Mucosa of gallbladder (tissue), 1 donor: Measurements from ENCODE around the gene B9D1. TPM values are rescaled to one million over a fixed set of nuclear protein-coding genes. Genes with fewer than 3 reads are reported as not detected.

Experiments used
- DNase-seq: peaks from one replicate; pipeline ENCODE4 v3.0.0-alpha.2; 2020; ENCODE audit warnings: low spot score
- total RNA-seq: library from RNA; stranded (reverse); gene quantifications from one replicate; pipeline ENCODE4 v1.2.1, GENCODE V29; 2021
- donor health status: DM: no; HTN: no; CAD: no.

The B9D1 gene
- total RNA-seq, 1 donor from 2014 or later: 25.3 TPM

DNA sequence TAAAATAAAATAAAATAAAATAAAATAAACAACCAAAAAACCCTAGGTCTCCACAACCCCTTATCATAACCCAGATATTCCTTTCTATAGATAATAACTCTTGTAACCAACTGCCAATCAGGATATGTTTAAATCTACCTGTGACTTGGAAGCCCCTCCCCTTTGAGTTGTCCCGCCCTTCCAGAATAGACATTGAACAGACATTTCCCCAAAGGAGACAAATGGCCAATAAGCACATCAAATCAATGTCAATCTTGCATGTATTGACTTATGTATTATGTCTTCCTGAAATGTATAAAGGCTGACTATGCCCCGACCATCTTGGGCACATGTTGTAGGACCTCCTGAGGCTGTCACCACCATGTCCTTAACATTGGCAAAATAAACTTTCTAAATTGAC is 14.3 kb upstream of the B9D1 start:
- no peak for DNase-seq

DNA sequence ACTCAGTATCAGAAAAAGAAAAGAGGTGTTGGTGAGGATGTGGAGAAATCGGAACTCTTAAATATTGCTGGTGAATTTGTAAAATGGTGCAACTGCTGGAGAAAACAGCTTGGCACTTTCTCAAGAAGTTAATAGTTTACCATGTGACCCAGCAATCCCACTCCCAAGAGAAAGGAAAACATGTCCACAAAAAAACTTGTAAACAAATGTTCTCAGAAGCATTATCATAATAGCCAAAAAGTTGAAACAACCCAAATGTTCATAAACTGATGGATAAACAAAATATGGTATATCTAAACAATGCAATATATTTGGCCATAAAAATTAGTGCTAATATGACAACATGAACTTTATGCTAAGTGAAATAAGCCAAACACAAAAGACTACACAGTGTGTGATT is 13.2 kb upstream of the B9D1 start:
- DNase-seq: no peak

DNA sequence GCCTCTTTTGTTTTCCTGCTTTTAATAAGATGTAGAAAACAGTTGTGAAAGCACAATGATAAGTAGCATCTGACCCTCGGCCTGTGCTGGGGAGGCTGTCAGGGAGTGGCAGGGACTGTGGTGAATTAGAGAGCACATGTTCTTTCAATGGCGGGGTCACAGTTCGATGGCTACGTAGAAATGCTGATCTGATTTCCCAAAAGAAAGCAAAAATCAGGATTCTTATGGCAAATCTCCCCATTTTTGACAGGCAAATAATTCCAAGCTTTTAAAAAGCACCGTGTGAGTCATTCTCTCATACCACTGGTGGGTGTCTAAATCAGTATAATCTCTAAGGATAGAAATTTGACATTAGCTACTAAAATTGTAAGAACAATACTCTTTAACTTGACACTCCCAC is 11.6 kb upstream of the B9D1 start:
- no peak for DNase-seq

DNA sequence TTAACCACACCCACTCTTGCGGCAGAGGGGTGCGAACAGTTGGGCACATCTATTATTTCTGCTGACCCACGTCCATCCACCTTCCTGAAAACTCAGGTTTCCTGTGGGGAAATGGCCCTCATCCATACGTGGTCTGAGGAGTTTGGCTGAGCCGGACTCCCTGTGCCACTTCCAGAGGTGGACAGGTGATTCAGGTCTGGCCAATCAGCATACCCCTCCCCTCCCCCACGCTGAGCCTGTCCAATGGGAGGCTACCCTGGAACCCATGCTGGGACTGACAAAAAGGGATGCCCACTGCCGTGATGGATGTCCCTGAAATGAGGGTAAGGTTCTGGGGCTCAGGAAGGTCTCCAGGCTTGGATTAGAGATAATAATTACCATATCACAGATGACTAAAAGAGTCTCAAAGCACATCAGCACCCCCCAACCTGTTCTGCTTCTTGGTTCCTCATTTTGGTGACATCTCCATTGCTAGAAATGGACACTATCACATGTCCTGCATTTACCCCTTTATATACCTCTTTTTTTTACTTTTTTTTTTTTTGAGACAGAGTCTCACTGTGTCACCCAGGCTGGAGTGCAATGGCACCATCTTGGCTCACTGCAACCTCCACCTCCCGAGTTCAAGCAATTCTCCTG is 10.5 kb upstream of the B9D1 start:
- DNase-seq: no peak

DNA sequence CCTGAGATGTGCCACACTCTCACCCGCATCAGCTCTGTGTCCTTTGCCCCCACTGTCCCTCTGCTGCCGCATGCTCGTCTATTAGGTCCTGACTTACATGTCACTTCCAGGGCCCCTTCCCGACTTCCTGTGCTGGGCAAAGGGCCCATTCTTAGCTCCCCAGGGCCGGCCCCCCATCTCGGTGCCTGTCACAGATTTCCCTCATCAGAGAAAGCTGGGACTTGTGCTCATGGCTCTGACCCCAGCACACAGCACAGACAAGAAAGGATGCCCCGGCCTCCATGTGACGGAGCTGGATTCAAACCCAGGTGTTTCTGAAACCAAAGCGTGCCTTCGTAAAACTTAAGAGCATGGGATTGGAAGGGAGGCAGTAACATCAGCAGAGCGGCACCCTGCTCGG is 9.9 kb upstream of the B9D1 start:
- no peak for DNase-seq

DNA sequence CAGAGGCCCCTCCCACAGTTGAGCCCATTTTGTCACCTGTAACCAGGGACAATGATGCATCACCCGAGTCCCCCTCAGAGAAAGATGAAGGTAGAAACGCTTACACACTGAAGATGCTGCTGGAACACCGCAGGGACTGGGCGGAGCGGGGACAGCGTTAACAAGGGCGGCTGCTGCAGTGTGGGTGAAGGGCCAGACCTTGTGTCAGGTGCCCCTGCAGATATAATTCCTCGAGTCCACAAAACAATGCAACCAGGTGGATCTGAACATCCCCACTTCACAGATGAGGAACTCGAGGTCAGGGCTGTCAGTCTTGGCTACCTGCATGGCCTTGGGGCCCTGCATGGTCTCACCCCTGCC is 9.5 kb upstream of the B9D1 start:
- no peak for DNase-seq

DNA sequence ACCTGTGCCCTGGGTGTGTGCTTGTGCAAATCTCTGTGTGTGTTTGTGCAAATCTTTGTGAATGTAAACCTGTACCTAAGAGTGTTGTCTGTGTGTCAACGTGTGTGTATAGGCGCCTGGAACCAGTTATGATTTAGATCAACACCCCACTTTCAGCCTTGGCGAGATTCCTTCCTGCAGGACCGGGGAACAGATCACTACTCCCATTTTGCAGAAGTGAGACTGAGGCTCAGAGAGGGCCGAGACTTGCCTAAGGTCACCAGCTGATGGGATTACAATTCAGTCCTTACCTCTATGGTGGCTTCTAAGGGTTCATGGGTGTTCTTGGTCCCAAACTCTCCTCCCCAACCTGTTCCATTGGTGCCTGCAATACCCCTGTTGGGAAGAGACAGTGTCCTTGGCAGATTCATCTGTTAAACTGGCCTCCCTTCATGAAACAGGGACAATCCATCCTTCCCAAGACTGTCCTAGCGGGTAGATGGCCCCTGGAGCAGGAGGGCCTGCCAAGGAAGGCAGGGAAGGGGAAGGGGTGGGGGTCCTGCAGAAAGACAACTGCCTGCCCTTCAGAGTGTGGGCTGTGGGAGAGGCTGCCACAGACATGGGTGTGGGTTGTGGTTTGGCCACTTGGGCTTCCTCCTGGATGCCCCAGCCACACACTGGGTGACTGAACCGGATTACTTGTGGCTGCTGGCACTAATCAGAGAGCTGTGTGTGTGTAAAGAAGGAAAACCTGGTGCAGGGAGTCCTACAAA is 8.9 kb upstream of the B9D1 start:
- no peak for DNase-seq

DNA sequence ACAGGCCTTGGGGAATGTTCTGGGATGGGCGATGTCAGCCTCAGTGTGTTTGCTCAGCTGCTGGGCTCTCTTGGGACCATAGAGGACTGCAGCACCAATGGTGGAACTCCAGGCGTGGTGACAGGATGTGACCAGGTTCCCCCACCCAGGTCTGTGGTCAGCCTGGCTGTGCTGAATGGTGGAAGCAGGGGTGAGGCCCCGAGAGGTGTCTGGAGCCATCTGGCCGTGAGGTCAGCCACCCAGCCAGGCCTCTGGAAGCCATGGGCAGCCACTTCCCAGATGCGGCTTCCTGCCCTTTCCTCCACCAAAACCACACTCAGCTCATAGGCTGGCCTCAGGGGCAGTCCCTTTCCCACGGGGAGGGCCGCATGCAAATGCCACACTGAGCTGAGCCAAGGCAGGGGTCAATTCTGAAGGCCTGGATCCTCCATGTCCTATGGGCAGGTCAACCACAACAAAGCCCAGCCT is 8.0 kb upstream of the B9D1 start:
- no peak for DNase-seq

DNA sequence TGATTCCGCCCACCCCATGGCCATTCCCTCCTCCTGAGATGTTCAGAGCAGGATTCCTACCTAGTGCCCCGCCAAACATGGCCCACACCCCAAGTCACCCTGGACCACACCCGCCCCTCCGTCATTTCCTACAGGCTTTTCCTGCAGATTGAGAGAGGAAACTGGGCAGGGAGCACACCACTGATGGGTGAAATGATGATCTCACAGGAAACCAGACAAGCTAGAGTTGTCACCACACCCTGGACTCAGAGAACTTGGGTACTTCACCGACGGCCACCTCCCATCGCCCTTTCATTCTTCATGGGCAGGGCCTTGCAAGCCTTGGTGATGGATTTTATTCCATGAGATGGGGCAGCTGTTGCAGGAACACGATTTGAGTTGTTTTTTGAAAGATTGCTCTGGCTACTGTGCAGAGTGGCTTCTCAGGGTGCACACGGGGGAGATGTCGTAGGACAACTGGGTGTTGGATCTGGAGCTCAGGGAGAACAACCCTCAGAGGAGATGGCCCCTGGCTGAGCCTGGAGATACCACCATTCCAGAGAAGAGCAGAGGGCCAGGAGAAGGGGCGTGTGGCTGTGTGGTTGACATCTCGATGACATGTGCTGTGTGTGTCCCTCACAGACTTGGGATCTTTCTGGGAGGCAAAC is 7.4 kb upstream of the B9D1 start:
- no peak for DNase-seq

DNA sequence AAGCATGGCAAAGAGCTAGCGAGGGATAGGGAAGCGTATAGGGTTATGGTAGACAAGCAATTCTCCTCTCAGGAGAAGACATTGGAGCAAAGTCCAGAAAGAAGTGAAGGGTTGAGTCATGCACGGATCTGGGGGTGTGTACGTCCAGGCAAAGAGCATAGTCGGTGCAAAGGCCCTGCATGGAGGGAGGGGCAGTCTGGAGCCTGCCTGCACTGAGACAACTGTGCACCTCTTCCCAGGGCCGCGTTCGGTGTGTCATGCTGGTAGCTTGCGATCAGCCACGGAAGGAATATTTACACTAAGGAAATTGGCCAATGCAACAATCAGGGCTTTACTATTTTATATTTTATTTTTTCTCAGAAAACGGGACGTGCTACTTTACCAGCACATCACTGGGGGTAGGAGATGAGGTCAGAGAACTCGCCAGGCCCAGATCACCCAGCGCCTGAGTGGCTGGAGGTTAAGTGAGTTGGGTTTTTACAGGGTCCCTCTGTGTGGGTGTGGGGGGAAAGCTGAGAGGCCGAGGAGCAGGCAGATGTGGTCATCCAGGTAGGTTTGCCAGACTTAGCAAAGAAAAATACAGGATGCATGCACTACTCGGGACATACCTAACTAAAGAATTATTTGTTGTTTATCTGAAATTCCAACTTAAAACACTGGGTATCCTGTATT is 6.7 kb upstream of the B9D1 start:
- DNase-seq: no peak

DNA sequence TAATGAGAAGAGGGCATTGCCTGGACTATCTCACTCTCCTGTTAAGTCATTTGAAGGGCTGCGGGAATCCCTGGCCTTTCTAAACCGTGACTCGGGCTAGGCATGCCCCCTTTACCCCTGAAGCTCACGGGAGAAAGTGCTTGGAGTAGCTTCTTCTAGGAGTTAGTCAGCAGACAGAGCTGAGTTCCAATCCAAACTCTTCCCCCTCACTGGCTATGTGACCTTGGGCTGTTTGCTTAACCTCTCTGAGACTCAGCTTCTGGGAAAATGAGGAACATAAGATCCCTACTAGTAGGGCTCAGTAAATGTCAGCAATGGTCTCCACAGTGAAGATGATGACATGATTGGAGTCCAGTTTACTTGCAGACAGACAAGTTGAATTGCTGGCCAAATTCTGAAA is 5.7 kb upstream of the B9D1 start:
- no peak for DNase-seq

DNA sequence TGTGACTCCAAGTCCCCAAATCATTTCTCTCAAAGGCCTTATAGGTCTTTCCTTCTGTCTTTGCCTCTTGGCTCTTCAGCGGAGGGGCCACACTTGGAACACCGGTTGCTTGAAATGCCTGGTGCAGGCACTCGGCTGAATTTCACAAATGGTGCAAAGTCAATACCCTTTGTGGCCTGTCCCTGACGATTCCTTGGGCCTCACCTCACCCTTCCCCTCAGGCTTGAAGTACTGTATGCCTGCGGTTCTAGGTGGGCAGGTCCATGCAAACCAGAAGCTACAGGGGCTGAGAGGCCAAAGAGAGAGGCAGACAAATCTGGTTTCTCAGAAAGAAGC is 4.1 kb upstream of the B9D1 start:
- no peak for DNase-seq

DNA sequence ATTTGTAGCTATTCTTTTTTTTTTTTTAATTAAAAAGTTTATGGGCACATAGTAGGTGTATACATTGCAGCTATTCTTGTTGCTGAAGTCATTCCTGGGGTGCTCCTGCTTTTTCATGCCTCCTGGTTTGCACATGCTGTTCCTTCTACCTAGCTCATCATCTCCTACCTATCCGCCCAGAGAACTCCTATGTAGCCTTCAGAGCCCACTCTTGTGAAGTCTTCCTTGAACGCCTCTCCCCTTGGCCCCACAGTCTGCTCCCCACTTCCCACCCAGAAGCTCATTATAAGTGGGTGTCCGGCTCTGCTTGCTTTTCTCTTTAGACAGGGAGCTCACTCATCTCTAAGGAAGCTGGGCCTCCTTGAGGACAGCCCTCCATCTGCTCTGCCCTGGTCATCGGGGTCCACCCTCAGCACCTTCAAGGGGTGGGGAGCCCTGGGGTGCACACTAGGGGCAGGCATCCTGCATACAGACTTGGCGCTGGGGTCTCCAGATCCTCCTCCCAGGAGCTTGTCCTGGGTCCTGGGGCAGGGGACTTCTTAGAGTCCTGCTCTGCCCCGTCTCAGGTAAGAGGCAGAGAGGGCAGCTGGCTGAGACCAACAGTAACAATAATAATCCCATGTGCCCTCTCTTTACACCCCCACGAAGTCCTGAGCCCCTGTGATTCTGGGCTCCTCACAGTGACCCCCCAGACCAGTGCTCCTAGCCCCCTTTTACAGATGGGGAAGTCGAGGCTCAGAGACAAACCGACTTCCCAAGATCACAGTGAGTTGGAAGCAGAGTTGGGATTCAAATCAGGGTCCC is 3.5 kb upstream of the B9D1 start:
- DNase-seq: no peak

DNA sequence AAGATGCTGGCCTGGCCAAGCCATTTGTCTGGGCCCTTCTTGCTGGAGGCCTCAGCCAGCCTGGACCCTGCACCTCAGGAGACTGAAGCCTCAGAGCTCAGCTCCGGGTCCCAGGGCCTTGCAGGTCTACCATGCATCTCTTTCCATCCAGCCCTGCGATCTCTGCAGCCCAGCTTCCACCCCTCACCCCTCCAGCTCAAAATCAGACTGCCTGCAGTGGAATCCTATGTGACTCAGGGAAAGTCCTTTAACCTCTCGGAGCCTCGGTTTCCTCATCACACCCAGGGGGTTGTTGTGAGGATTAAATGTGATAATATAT is 2.9 kb upstream of the B9D1 start:
- no peak for DNase-seq

DNA sequence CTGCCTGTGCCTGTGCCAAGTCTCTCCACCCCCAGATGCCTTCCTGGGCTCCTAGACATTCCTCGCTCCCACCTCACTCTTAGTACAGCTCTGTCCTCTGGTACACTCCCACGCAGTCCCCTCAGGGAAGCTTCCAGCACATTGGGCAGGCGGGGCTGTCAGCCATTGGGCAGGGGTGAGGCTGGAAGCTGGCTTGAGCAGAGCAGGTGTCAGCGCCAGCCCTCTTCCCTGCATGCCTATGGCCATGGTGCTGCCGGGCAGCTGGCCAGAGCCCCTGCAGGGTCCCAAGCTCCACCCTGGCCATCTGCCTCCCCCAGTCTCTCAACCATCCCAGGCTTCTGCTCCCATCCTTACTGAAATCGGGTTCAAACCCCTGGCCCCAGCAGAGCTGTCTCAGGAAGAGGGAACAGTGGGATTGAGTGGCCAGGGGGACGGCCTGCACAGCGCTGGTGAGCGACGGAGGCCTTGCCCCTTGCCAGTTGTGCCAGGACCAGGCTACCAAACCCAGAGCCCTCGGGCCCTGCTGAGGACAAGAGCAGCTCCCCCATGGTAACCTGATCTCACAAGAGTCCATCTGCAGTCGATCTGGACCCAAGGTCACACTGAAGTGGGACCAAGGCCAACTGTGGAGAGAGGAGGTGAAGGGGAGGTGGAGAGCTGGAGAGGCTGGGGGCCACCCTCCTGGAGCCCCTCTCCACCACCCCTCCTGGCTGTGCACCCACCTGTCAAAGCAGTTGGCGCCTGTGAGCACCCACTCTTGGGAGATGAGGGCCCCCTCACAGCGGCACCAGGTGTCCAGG is 2.4 kb upstream of the B9D1 start:
- DNase-seq: no peak

DNA sequence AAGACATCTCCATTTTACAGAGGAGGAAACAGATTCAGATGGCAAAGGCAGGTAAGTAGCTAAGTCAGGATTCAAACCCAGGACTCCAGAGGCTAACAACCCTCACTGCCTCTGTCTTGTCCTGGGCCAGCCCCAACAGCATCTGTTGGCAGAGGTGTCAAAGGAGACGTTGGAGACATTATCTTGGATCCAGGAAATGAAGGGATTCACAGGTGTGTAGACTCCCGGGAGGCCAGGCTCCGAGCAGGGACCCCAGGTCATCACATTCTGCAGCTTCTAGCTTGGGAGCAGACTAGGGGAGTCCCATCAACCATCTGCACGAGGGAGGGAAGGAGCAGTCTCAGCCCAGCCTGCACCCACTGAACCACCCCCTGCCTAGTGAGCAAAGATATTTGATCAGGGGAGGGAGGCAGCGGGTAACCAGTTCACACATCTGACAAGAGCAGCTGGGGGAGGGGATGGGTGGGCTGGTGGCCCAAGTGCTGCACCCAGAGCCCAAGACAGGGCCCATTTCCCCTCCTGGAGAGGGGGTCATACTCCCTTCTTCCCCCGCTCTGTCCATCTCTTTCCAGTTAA is 1.0 kb upstream of the B9D1 start:
- DNase-seq: no peak

DNA sequence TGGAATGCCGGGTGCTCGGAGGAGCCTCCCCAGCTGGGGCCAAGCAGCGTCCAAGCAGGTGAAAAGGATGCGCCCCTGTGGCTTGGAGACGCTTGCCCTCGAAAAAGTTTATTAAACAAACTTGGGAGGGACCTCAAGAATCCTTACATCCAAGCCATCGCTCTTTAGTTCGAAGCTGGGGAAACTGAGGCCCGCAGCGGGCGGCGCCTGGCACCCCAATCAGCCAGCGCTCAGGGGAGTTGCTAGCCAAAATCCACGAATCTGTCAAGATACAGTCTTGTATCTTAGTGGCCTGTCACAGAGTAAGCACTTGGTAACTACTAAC is 553 bp upstream of the B9D1 start:
- DNase-seq: no peak

DNA sequence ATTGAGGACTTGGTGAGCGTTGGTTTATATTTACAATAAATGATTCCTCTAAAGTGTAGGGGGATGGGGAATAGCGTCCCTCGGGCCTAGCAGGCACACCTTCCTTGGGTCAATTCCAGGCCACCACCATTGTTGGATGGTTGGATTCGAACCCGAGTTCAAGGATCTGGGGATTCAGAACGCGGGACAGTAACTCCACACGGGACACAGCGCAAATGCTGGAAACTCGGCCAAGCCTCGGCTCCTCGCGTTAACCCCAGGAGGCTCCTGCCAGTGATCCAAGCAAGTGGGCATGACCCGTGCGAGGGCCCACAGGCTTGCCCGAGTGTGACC is 613 bp downstream of the B9D1 start:
- no peak for DNase-seq

DNA sequence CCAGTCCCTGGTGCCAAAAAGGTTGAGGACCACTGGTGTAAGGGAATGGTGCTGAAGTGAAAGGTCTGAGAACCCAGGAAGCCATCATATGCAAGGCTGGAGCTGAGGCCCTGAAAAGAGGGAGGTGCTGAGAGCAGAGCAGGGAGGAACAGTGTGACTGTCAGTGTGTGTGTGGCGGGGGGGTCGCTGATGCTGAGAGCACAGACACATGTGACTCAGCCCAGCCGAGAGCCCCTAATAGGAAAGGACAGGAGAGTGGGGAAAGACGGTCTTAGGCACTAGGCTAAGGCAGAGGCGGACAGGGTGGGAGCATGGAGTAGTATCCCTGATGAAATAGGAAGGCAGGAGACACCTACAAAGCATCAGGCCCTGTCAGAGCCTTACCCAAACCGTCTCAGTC is 1.2 kb downstream of the B9D1 start:
- DNase-seq: no peak

DNA sequence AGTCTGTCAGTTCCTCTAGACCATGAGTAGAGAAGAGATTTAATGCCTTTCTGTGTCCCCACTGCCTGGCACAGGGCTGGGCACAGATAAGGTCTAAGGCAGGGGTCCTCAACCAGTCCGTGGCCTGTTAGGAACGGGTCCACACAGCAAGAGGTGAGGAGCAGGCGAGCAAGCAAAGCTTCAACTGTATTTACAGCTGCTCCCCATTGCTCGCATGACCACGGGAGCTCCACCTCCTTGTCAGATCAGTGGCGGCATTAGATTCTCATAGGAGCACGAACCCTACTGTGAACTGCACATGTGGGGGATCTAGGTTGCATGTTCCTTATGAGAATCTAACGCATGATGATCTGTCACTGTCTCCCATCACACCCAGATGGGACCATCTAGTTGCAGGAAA is 1.8 kb downstream of the B9D1 start:
- no peak for DNase-seq

DNA sequence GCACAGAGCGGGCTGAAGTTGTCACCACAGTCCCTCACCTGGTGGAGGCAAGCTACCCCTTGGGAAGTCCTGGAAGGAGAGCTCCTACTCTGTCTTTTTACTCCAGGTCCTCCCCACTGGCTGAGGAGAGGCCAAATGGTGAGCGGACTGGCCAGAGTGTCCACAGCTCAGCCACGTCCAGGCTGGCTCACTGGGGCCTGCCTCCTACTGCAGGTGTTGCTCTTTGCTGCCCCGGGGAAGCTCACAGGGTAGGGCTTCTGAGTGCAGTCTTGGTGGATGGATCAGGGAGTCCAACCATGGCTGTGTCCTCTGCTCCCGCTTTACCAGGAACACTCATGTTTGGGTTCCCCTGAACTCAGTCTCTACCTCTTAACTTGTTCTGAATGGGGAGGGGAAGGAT is 2.7 kb downstream of the B9D1 start:
- no peak for DNase-seq
